ENCODE results near the gene HECTD4.
"Not testable (repeated sequence)": the region's sequence is repeated elsewhere in the genome, so short reads cannot be mapped to it uniquely, and the experiment has no call there.

The HECTD4 gene

DNA sequence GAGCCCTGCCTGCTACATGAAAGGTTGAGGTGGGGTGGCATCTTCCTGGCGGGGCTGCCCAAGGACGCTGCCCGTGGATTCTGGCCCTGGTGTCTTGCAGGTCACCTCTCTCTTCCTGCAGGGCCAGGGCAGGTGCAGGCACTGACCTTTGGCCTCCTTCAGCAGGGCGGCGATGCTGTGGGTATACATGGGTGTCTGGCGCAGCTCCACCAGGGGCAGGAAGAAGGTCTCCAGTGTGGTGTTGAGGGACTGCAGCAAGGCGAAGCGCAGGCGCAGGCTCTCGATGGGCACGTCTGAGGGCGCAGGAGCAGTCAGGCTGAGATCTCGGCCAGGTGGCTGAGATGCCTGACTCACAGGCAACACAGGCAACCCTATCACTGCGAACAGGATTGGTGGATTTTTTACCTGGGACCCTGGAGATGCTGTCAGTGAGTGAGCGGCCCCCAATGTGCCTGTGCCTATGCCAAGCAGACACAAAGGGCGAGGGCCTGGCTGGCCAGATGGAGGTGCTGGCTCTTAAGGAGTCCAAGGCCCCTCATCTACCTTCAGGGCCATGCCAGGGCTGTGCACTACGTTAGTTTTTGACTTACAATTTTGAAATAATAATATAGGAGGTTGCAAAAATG lies 211.1 kb downstream of the HECTD4 start:
- DNase-seq = no peak

DNA sequence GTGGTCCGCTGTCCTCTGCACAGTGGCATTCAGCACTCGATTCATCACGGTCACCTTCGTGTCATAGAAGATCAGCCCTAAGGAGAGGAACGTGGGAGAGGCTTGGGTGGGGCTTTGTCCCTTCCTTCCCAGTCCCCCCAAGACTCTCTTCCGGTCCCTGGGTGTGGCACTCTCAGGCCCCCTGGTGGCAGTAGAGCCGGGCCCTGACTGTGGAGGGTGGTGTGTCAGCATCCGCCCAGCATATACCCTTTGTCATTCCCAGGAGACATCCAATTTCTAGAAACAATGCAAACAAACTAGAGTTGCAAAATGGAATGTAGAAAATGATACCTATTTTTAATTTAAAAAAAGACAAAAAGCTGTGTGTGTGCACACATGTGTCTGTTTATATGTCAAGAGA lies 211.9 kb downstream of the HECTD4 start:
- no peak for DNase-seq

DNA sequence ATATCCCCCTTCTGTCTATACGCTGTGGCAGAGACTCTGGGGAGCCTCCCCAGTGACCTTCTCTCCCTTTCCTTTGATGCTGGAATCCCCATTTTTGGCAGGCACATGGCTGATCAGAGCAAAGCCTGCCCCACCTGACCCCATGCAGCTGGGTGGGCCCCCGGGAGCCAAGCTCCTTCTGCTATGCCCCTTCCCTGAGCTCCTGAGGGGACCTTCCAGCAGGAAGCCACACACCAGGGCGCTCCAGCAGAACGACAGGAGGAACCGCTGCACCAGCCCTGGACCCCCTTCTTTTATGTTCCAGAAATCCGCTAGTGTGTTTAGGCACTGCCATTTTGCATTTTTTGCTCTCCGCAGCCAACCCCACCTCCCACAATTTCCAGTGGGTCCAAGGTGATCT lies 212.3 kb downstream of the HECTD4 start:
- no peak for DNase-seq

DNA sequence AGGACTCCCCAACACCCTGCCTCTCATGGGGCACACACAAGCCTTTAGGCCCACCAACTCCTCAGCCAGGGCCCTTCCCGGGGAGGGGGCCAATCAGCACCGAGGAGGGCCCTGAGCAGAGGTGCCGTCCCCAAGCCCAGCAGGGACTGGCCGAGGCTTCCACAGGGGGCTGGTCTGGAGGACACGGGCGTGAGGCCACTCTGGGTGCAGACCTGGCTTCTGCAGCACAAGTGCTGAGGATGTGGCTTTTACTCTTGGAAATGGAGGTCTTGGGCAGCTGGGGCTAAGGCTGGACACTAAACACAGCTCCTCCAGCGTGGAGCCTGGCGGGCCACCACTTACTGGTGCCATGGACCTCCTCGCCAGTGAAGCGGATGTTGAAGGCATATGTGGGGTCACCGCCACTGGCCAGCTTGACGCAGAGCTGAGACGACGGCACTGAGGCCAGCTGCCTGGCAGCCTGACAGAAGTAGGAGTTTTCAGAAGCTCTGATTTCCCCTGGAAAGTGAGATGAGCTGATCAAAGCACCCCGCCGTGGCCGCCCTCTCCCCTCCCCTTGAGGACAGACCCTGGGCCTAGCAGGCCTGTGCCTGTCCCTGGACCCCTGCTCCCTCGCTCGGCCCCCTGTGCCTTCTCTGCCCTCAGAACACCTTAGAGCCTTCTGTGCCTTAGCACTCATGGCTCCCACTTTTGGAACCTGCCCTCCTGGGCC lies 212.9 kb downstream of the HECTD4 start:
- DNase-seq = no peak

DNA sequence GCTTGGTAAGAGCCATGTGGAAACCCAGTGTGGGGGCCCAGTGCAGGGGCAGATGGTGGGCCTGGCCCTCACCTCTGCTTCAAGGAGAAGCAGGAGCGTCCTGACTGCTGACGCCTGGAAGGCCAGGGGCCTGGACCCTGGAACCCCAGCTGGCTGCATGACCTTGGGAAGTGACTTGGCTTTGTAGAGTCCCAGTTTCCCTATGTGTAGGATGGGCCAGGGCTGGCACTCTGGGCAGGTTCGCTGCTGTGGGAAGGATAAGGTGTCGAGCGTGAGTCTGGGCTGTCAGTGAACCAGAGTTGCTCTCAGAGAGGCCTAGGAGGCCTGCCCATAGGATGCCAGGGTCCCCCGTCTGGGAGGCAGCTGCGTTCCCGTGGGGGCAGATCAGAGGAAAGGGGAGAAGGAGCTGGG lies 213.7 kb downstream of the HECTD4 start:
- DNase-seq = no peak

DNA sequence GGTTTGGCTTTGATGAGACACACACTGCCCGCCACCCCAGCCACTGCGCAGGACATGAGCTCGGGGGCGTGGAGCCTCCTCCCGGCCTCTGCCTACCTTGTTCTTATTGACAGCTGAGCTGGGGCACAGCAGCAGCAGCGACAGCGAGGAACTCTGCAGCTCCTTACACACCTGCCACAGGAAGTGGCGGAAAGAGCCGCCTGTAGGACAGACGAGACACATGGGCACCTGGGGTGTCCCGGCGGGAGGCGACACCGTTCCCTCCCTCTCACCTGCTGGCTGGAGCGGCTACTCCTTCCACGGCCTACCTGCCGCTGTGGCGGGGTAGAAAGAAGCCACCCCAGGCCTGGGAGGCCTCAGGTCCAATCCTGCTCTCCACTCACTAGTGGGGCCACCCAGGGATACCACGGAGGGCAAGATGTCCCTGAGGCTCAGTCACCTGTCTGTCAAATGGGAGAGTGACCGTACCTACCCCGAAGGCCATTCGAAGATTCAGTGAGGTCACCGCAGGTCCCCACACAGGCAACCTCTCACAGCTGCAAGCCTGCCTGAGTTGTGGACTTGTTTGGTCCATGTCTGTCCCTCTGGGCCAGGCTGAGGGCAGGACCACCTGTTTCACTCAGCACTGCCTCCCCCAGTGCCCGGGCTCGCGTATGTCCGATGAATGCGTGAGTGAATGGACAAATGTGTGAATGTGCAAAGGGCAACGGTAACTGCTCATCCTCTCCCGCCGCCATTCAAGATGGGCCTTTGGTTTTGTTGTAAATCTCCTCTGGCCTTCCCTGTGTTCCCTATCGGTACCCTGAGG lies 214.3 kb downstream of the HECTD4 start:
- no peak for DNase-seq

DNA sequence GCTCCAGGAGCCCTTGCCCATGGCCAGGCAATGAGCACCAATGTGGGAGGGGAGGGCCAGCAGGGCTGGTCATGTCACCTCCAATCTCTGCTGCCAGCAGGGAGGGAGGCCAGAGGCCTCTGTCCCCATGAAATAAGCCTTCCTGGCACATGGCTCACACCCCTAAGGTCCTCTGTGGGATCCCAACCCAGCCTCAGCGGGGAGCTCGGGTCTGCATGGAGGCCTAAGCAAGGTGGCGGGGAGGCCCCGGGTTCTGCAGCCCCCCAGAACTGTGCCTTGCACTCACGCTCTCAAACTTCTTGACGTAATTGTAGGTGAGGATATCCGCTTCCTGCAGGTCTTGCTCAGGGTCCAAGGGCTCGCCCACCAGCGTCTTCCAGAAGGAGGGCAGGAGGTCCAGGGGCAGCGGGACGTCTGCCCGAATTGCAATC lies 215.2 kb downstream of the HECTD4 start:
- no peak for DNase-seq

DNA sequence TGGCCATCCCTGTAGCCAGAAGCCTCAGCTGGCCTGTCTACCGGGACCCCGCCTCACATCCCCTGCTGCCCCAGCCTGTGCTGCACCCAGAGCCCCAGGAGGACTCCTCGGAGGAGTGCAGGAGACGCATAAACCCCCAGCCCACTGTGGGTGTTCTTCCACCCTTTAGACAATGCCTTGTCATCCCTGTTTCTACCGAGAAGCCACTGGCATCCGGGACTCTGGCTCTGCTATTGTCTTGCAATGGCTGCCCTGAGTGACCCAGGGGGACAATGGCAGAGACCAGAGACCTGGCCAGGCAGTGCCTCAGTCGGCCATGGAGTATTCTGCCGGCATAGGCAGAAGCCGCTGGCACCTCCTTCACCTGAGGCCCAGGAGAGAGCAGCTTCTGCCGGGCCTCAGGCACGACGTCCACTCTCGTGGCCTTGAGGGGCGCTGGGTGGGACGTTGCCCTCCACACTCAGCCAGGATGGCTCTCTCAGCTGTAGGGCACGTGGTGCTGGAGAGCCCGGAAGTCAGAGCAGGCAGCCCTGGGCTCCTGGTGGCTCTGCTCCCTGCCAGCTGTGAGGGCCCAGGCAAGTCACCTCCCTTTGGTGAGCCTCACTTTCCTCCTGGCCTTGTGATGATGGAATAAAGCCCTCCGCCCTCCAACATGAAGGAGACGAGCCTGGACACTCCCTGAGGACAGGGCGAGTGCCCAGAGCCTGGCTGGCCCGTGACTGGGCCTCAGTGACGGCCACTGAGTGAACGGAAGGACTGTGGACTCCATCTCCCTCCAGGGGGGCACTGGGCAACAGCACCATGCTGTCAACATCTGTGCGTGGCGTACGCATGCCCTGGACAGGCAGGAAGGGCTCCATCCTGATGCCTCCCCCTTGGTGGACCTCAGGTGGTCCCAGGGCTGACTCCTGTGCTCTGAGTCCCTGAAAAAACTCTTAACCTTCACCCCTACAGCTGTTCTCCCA lies 215.9 kb downstream of the HECTD4 start:
- DNase-seq = no peak

DNA sequence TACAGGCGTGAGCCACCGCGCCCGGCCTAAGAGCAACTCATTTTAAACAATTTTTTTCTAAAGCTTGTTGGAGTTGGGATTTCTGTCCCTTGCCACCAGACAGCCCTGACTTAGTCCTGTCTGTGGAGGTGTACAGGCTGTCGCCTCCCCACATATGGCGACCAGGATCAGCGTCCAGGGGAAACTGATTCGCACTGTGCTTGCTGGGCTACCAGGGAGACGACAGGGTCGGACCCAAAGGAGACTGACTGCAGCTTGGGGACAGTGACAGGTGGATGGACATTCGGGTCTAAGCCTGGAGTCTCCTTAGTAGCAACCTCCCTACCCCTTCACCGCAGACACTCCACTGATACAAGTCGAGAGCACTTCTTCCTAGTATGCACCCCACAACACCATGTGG lies 216.6 kb downstream of the HECTD4 start:
- no peak for DNase-seq

DNA sequence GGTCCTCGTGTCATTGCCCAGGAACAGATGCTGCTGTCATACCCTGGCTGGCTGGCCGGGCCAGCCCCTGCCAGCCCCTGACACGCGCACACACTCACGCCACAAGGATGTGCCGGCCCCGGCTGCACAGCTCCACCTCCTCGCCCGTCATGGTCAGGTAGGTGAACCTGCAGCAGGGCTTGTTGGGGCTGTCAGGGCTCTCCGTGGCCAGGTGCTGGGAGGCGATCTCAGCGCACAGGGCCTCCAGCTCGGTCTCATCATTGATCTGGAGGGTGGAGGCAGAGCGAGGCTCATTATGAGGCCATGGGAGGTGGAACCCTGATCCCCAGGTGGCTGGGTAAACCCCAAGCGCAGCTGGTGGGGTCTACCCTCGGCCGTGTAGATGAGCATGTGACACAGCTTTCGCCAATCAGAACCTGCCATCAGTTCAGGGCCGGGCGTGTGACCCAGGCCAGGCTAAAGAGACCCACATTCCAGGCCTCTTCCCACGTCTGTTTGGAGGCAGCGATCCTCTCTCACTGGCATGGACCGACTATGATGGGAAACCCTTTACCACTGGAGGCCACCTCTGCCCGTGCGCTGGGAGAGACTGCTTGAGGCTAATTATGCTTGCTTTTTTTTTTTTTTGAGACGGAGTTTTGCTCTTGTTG lies 218.1 kb downstream of the HECTD4 start:
- DNase-seq = no peak

DNA sequence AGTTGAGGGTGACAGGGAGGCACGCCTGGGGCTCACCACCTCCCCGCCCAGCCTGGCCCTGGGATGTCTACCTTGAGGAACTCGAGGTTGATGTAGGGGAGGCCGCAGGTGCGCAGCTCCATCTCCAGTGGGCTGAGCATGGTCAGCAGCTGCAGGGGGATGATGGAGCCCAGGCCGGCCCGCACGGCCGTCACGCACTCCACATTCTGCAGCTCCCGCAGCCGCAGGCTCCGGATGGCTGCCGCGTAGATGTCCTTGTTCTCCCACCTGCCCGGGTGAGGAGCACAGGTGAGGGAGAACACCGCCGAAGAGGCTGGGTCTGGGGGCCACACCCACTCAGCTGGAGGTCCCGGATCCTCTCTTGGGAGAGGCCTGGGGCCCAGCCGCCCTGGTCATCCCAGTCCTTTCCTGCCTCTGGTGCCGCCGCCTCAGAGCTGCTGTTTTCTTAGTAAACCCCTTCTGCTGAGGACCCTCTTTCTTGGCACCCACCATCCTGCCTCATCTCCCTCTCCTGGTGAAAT lies 218.7 kb downstream of the HECTD4 start:
- no peak for DNase-seq

DNA sequence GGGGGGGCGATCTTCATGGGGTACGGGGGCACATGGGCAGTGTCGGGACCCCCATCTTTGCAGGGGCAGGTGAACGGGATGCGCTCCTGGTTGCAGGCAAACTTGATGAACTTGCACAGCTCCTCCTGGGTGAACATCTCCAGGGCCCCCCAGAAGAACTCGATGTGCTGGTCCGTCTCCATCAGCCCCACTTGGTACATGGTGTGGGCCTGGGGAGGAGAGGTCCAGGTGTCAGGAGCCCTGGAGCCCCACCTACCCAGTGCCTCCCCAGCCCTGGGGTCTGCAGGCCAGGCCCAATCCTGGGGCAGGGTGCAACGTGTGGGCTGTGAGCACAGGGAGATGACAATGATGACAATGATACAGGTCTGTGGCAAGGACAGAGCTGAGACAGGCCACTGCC lies 219.2 kb downstream of the HECTD4 start:
- no peak for DNase-seq

DNA sequence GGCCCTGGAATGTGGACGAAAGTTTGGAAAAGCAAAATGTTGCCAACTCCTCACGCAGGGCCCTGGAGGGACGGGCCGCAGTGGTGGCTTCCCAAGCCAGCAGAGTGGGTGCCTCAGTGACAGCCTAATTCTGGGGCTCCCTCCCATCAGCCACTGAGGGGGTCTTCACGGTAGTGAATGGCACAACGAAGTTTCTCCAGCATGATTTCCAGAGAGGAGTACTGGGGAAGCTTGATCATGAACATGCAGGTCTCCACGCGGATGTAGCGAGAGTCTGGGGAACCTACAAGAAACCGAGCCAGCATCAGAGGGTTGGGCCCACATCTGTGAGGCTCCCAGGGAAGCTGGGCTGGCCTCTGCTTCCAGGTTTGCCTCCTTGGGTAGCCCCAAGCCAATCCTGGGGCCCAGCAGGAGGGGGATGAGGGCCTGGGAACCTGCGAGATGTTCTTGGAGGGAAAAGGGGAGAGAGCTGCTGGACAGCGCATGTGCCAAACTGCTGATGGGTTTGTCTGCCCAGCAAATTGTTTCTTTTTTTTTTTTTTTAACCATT lies 219.9 kb downstream of the HECTD4 start:
- DNase-seq = no peak

DNA sequence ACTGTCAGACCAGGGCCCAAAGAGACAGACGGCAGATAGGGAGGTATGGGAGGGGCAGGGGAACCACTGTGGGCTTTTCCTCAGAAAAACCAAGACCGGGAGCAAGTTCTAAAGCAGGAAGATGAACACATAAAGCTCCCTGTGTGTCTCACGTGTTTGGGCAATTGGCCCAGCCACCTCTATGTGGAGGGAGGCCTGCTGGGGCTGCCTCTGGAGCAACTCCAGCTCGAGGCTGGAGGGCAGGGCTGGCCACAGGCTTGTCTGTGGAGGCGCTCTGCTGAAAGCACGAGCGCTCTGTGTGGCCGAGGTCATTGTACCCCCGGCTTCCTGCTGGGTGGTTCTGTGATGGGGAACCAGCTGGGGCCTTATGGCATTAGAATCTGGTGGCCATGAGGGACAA lies 220.5 kb downstream of the HECTD4 start:
- DNase-seq = no peak

DNA sequence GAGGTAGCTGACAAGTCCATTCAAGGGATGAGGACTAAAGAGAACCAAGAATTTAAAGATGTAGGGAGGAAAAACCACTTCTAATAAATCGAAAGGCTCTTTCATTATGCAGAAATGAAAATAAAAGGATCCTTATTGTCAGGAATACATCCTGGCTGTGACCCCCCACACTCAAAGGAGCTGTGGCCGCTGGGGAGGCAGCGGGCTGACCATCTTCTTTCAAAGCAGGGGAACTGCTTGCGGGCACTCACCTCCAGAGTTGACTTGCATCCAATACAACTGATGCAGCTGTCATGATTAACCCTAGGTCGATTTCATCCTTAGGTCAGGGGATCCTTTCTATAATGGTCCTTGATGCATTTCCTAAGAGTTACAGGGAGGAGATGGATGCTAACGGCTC lies 221.6 kb downstream of the HECTD4 start:
- DNase-seq = no peak

DNA sequence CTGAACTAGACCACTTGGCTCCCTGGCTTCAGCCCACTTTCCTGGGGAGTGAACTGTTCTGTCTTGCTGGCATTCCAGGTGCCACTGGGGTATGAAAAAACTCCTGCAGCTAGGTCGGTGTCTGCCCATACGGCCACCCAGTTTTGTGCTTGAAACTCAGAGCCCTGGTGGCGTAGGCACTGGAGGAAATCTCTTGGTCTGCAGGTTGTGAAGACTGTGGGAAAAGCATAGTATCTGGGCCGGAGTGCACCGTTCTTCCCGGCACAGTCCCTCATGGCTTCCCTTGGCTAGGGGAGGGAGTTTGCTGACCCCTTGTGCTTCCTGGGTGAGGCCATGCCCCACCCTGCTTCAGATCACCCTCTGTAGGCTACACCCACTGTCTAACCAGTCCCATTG lies 223.1 kb downstream of the HECTD4 start:
- DNase-seq = no peak

DNA sequence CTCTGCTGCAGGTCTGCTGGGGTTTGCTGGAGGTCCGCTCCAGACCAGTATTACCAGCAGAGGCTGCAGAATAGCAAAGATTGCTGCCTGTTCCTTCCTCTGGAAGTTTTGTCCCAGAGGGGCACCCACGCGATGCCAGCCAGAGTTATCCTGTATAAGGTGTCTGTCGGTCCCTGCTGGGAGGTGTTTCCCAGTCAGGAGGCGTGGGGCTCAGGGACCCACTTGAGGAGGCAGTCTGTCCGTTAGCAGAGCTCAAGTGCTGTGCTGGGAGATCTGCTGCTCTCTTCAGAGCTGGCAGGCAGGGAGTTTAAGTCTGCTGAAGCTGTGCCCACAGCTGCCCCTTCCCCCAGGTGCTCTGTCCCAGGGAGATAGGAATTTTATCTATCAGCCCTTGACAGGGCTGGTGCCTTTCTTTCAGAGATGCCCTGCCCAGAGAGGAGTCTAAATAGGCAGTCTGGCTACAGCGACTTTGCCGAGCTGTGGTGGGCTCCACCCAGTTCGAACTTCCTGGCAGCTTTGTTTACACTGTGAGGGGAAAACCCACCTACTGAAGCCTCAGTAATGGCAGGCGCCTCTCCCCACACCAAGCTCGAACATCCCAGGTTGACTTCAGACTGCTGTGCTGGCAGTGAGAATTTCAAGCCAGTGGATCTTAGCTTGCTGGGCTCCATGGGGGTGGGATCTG lies 223.6 kb downstream of the HECTD4 start:
- DNase-seq = not testable (repeated sequence)

DNA sequence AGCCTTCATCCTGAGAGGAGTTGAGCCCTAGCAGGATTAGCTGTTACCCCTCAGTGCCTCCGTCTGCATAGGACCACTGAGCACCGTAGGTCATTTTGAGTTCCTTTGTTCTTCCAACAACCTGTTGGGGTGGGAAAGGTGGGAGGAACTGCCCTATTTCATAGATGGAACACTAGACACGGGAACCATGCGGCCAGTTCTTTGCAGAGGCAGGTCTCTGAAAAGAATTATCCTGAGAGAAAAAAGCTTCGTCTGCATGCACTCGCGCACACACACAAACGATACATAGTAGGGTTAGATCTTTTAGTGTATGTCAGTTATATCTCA lies 228.4 kb downstream of the HECTD4 start:
- DNase-seq = no peak

DNA sequence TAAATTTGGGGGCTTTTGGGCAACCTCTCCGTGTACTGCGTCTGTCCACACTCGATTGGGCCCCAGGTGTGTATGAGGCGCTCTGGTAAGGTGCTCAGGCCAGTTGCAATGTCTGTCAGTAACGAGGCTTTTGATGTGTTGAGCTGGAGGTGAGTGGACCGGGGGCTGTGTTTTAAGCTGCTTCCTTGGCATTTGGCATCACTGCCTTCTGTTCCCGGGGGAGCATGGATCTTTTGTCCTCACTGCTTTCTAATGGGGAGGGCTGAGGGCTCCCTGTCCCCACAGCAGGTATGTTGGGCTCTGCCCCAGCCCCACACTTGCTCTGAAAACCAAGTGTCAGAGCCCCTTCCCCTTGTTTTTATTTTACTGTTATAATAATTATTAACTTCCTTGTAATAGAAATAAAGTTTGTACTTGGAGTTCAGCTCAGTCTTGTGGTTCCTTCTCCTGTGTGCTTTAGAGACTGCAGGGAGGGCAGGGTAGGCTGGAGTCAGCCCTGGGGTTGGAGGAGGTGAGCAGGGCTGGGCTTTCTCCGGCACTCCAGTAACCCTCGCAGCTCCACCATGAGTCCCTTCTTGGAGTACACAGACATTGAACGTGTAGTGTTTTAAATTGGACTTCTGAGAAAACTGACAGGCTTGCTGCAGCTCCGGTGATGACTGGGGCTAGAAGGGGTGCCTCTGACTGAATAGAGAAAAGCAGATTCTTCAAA lies 228.9 kb downstream of the HECTD4 start:
- DNase-seq = no peak

DNA sequence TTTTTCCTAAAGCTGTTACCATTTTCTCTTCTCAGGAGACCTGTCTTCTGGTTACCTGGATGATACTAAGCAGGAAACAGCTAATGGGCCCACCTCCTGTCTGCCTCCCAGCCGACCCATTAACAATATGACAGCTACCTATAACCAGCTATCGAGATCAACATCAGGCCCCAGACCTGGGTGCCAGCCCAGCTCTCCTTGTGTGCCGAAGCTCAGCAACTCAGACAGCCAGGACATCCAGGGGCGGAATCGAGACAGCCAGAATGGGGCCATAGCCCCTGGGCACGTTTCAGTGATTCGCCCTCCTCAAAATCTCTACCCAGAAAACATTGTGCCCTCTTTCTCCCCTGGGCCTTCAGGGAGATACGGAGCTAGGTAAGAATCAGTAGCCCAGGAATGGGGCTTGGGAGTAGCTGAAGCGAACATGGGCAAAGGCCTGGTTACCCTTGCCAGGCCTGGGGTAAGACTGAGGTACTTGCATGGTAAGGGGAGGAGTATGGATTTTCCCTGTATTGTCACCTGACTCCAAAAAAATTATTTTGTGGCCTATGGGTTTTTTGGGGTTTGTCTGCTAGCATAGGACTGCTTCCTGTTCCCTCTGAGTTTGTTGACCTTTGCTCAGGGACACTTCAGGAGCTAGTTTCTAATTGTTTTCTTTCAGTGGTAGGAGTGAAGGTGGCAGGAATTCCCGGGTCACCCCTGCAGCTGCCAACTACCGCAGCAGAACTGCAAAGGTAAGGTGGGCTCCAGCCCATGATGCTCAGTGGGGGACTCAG lies 230.3 kb downstream of the HECTD4 start:
- DNase-seq = no peak

Data from SIG-M5 (cell line).